Fibroblast of skin of right biceps (primary cell): Measurements from ENCODE around the gene NAGPA.
"Not testable (repeated sequence)": the region's sequence is repeated elsewhere in the genome, so short reads cannot be mapped to it uniquely, and the experiment has no call there.

Experiments
- DNase-seq: peaks from one replicate; pipeline ENCODE4 v3.0.0-alpha.2; 2013

The NAGPA gene

GRCh38 chr16:5033256-5034166 lies at the start of gene NAGPA:
TSS of gene NAGPA (minus strand) at chr16:5033935. CDS start at chr16:5033914, 21 bp downstream.
- peak; percentile 83 for DNase-seq

GRCh38 chr16:5080996-5081395 lies 47.3 kb upstream of the NAGPA start:
- not testable (repeated sequence) for DNase-seq

GRCh38 chr16:5080461-5080860 lies 46.7 kb upstream of the NAGPA start:
- DNase-seq = not testable (repeated sequence)

- DNase-seq = no peak
Measured at GRCh38 chr16:5078626-5079025, 44.9 kb upstream of the NAGPA start.

- no peak for DNase-seq
Measured at GRCh38 chr16:5077304-5077703, 43.6 kb upstream of the NAGPA start.

- DNase-seq = no peak
Measured at GRCh38 chr16:5075637-5076036, 41.9 kb upstream of the NAGPA start.

- DNase-seq = not testable (repeated sequence)
Measured at GRCh38 chr16:5073771-5074170, 40.0 kb upstream of the NAGPA start.

GRCh38 chr16:5073279-5073629 lies 39.5 kb upstream of the NAGPA start:
- peak; percentile 45 for DNase-seq

- DNase-seq = no peak
Measured at GRCh38 chr16:5072334-5073278, 38.9 kb upstream of the NAGPA start.

GRCh38 chr16:5071681-5072333 lies 38.1 kb upstream of the NAGPA start, which contains the start of gene ALG1:
TSS of gene ALG1 (plus strand) at chr16:5071843. CDS start at chr16:5071850, 7 bp downstream.
- DNase-seq = peak; percentile 84

- no peak for DNase-seq
Measured at GRCh38 chr16:5071341-5071680, 37.6 kb upstream of the NAGPA start.

- no peak for DNase-seq
Measured at GRCh38 chr16:5070431-5071186, 36.9 kb upstream of the NAGPA start.

- no peak for DNase-seq
Measured at GRCh38 chr16:5069854-5070253, 36.1 kb upstream of the NAGPA start.

- no peak for DNase-seq
Measured at GRCh38 chr16:5069048-5069447, 35.3 kb upstream of the NAGPA start.

- no peak for DNase-seq
Measured at GRCh38 chr16:5066511-5066910, 32.8 kb upstream of the NAGPA start.

- DNase-seq = no peak
Measured at GRCh38 chr16:5065813-5066212, 32.1 kb upstream of the NAGPA start, which contains the start of gene C16orf89. TSS of gene C16orf89 (minus strand) at chr16:5065956. CDS start at chr16:5065908, 48 bp downstream.

- DNase-seq = no peak
Measured at GRCh38 chr16:5065326-5065725, 31.6 kb upstream of the NAGPA start.

GRCh38 chr16:5064915-5065314 lies 31.2 kb upstream of the NAGPA start:
- no peak for DNase-seq

GRCh38 chr16:5062790-5063765 lies 29.3 kb upstream of the NAGPA start:
- DNase-seq = no peak

- no peak for DNase-seq
Measured at GRCh38 chr16:5062051-5062450, 28.3 kb upstream of the NAGPA start.

- no peak for DNase-seq
Measured at GRCh38 chr16:5060073-5060641, 26.4 kb upstream of the NAGPA start.
